Fibroblast of the conjunctiva (primary cell): ENCODE results near the gene CDC45.
"Not testable (repeated sequence)": the region's sequence is repeated elsewhere in the genome, so short reads cannot be mapped to it uniquely, and the experiment has no call there.

ENCODE experiments used
- DNase-seq: peaks from one replicate; pipeline ENCODE4 v3.0.0-alpha.2; 2010; ENCODE audit warnings: low read depth

The CDC45 gene

GRCh38 chr22:19530751-19531150 is 51.0 kb downstream of the CDC45 start:
- DNase-seq: no peak

DNA sequence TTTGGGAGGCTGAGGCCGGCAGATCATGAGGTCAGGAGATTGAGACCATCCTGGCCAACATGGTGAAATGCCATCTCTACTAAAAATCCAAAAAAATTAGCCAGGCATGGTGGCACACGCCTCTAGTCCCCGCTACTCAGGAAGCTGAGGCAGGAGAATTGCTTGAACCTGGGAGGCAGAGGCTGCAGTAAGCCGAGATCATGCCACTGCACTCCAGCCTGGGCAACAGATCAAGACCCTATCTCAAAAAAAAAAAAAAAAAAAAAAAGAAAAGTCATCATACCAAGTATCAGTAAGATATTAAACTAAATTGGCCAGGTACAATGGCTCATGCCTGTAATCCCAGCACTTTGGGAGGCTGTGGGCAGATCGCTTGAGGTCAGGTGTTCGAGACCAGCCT is 51.6 kb downstream of the CDC45 start:
- DNase-seq: not testable (repeated sequence)

DNA sequence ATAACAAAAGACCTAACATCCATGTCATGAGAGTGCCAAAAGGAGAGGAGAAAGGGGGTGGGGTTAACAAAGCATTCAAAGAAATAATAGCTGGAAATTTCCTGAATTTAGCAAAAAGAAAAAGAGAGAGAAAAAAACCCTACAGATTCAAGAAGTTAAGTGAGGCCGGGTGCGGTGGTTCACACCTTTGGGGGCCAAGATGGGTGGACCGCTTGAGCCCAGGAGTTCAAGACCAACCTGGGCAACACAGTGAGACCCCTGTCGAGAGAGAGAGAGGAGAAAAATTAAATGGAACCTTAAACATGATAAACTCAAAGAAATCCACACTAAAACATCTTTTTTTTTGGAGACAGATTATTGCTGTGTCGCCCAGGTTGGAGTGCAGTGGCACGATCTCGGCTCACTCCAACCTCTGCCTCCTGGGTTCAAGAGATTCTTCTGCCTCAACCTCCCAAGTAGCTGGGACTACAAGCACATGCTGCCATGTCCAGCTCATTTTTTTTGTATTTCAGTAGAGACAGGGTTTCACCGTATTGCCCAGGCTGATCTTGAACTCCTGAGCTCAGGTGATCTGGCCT is 53.4 kb downstream of the CDC45 start:
- no peak for DNase-seq

GRCh38 chr22:19533857-19534256 is 54.1 kb downstream of the CDC45 start:
- DNase-seq: no peak

DNA sequence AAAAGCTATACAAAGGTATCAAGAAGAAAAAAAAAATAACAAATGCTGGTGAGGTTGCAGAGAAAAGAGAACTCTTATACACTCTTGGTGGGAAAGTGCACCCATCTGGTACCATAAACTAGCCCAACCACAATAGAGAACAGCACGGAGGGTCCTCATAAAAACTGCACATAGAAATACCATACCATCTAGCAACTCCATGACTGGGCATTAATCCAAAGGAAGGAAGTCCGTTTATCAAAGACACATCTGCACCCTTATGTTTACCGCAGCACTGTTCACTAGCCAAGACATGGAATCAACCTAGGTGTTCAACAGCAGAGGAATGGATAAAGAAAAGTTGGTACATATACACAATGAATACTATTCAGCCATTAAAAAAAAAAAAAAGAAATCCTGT is 55.3 kb downstream of the CDC45 start:
- DNase-seq: no peak

- no peak for DNase-seq
These were observed 56.8 kb downstream of the CDC45 start for GRCh38 chr22:19536564-19536963.

DNA sequence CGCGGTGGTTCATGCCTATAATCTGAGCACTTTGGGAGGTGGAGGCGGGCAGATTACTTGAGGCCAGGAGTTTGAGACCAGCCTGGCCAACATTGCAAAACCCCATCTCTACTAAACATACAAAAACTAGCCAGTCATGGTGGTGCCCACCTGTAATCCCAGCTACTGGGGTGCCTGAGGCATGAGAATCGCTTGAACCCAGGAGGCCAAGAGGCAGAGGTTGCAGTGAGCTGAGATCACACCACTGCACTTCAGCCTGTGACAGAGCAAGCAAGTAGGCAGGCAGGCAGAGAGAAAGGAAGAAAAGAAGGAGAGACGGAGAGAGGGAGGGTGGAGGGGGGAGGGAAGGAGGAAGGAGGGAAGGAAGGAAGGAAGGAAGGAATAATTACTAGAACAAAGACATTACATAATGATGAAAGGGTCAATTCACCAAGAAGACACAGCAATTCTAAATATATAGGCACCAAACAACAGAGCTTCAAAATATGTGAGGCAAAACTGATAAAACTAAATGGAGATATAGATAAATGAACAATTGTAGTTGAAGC is 58.3 kb downstream of the CDC45 start:
- DNase-seq: no peak

DNA sequence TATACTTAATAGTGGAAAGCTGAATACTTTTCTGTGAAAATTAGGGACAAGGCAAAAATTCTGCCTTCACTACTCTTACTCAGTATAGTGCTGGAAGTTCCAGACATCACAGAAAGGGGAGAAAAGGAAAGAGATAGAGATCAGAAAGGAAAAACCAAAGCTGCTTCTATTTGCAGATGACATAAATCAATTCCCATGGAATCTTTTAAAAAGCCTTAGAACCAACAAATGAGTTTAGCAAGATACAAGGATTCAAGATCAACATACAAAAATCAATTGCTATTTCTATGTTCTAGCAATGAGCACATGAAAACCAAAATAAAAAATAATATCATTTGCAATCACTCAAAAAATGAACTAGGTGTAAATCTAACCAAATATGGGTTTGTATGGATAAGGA is 60.7 kb downstream of the CDC45 start:
- no peak for DNase-seq

DNA sequence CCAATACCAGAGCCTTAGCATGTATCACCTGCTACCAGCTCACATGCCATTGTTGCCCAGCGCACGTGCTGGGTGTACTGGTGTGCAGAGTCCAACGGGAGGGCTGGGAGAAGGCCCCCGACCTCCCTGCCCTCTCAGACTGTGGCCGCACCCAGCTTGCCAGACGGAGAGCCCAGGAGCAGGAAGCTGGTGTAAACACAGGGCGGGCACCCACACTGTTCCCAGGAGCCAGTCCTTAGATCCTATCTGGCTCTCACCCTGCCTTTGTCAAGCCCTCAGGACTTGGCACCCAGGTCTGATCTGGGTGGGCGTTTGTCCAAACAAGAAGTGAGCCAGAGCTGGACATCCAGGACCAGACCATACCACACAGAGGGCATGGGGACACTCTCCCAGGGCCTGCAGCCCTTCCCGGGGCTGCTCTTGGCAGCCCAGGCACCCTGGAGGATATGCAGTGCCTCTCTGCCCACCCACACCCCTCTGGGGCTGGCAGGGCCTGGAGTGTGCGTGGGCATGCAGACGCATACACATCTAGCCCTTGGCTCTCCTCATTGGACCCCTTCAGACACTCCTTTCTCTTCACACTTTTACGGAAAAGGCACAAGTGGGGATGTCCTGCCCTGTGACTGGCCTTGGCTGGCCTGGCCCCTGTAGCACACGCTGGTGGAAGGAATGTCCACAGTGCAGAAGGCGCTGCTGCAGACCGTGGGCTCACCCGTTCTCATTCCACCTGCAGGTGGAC is 64.4 kb downstream of the CDC45 start:
- no peak for DNase-seq

- DNase-seq: no peak
These were observed 66.2 kb downstream of the CDC45 start for GRCh38 chr22:19545935-19546207.

DNA sequence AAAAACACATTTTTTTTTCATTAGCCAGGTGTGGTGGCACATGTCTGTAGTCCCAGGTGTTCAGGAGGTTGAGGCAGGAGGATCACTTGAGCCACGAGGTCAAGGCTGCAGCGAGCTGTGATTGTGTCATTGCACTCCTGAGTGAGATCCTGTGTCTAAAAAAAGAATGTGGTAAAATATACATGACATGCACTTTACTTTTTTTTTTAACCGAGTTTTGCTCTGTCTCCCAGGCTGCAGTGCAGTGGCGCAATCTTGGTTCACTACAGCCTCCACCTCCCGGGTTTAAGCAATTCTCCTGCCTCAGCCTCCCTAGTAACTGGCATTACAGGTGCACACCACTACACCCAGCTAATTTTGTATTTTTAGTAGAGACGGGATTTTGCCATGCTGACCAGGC is 67.0 kb downstream of the CDC45 start:
- no peak for DNase-seq

- DNase-seq: no peak
These were observed 67.9 kb downstream of the CDC45 start for GRCh38 chr22:19547620-19548019.

DNA sequence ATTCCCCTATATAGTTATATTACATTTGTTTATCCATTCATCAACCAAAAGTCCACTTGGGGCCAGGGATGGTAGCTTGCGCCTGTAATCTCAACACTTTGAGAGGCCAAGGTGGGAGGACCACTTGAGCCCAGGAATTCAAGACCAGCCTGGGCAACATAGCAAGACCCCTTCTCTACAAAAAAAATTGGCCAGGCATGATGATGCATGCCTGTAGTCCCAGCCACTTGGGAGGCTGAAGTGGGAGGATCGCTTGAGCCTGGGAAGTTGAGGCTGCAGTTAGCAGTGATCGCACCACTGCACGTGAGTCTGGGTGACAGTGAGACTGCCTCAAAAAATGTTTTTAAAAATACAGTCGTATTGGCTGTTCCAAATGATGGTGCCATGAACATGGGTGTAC is 68.7 kb downstream of the CDC45 start:
- not testable (repeated sequence) for DNase-seq

DNA sequence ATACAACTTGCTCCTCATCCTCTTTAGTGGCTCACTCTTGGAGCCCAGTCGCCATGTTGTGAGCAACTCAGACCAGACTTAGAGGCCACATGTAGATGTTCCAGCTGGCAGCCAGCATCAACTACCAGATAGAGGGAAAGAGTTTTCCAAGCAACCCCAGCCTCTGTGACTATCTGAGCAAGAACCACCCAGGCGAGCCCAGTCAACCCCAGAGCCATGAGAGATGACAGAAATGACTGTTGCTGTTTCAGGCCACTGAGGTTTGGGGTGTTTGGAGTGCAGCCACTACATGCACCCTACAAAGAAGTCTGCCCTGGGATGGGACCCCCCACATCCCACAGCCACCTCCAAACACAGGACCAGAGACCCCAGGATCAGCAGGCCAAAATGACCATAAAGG is 69.2 kb downstream of the CDC45 start:
- no peak for DNase-seq

DNA sequence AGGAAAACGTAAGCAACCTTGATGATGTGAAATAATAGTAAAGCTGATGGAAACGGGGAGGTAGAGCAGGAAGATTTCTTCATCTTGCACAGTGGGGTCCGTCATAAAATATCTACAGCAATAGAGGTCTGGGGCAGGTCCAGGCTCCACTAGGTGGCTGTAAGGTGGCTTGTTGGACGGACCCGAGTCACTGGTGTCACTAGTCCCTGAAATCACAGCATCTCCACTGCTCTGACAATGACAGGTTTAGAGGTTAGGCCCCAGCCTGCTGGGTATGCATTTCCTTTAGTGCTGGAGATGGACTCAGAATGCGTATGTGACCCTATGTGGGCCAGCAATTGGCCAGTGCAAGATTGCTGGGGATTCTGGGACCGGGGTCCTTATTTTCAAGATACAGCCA is 69.7 kb downstream of the CDC45 start:
- no peak for DNase-seq

GRCh38 chr22:19550382-19550781 is 70.7 kb downstream of the CDC45 start:
- DNase-seq: no peak

- no peak for DNase-seq
These were observed 73.5 kb downstream of the CDC45 start for GRCh38 chr22:19553201-19553600.

- DNase-seq: no peak
These were observed 75.2 kb downstream of the CDC45 start for GRCh38 chr22:19554834-19555404.

DNA sequence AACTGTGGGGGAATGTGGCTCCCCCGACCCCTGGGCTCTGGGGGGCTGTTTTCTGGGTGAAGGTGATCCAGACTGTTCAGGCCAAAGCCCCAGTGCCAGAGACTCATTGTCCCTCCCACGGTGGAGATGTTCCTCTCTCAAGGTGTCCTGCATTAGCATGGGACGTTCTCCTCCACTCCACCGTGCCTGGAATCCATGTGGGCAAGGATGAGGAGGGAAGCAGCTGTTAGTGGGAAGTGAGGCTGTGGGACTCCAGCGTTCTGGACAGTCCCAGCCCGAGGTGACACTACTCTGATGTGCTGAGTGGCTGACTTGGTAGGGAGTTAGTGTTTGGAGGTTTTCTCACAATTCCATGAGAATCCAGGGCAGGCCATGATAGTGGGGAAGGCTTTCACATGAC is 75.9 kb downstream of the CDC45 start:
- no peak for DNase-seq

DNA sequence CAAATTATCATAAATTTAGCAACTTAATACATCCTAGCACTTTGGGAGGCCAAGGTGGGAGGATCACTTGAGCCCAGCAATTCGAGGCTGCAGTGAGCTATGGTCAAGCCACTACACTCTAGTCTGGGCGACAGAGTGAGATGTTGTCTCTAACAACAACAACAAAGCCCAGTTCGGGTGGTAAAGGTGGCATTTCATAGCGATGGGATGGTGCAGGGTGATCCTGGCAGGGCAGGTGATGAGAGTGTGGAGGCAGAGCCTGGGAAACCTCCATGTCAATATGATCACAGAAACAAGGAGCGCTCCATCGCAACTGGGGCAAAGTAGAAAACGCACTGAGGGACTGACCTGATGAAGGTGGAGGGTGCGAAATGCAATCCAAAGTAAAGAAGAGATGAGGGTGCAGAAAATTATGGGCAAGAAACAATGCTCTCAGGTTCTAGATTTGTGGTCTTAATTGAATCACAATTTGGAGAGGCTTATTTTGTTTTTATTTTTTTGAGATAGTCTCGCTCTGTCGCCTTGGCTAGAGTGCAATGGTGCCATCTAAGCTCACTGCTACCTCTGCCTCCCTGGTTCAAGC is 77.3 kb downstream of the CDC45 start:
- no peak for DNase-seq

DNA sequence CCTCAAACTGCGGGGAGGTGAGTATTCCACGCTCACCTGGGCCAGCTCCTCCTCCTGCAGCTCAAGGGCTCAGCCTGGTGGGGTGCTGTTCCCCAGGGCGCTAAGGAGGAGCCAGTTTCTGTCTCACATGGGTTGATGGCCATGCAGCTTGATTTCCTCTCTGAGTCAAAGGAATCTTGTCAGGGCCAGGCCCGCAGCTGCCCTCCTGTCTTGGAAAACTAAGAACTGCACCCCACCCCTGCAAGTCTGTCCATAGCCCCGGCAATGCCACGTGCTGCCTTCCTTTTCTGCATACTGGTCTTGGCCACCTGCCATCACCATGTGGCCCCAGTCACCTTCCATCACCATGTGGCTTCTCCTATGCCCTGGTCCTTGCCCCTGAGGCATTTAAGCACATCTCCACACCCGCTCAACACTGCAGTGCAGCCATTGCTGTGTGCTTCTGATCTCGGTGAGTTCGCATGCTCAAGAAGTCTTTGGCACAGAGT is 79.6 kb downstream of the CDC45 start:
- no peak for DNase-seq

- DNase-seq: no peak
These were observed 80.2 kb downstream of the CDC45 start for GRCh38 chr22:19559956-19560355.
